ENCODE results near the gene FABP1. TPM values are rescaled to one million over a fixed set of nuclear protein-coding genes. Genes with fewer than 3 reads are reported as not detected.

The FABP1 gene
- total RNA-seq: 1.1 TPM

GRCh38 chr2:88127888-88128653 lies at the start of gene FABP1:
FABP1 (minus strand) TSS chr2:88128062; CDS start chr2:88128017, 45 bp downstream.

Small RNA genes within 50 kb of the gene (small RNA-seq; reads per million reads assigned to genes)
- gene MIR4780 (ENCODE audit: low replicate concordance): not detected

Other genes starting within 250 kb of the FABP1 start
- gene RNU2-63P, start 111.5 kb downstream of the FABP1 start, total RNA-seq: 29.7 TPM
- gene KRCC1, start 72.3 kb downstream of the FABP1 start, total RNA-seq: 11.2 TPM
- 30.2 TPM for gene SMYD1, start 60.2 kb downstream of the FABP1 start, total RNA-seq
- gene THNSL2, start 42.3 kb upstream of the FABP1 start, total RNA-seq: 37.4 TPM